ENCODE measurements around the gene ZP1. TPM values are rescaled to one million over a fixed set of nuclear protein-coding genes. Genes with fewer than 3 reads are reported as not detected.

The ZP1 gene
- total and polyA plus RNA-seq, 2 of the 4 experiments (the other 2 are of a cell fraction) = 0.18 to 1.6 TPM

- Histone ChIP-seq H4K91ac (ENCODE audit: insufficient read depth, low read depth, low read length) (no peak overlapping the region), H4K20me1 (ENCODE audit: insufficient read depth, low read length) (peaks cover 14% of the 10 kb centered on the region; the same call in 1 of the 2 replicates), H2AFZ (replicated peaks; ENCODE audit: low read length, poor library complexity) (no peak overlapping the region), H3K56ac (ENCODE audit: extremely low read depth, insufficient read depth, low read length) (no peak overlapping the region), H3K4me3 (ENCODE audit: insufficient read depth, low read depth, low read length) (no peak overlapping the region), H3K27me3 (ENCODE audit: control insufficient read depth, insufficient read depth, low read length) (no peaks in the 10 kb centered on the region), H4K8ac (ENCODE audit: low read depth in 2 of 2, low read length in 2 of 2) (no peak overlapping the region), H2AK9ac (replicated peaks; ENCODE audit: low read depth, low read length, poor library complexity) (peak overlapping the region; percentile 68), H3K4me1 (ENCODE audit: control insufficient read depth, insufficient read depth, low read length) (peaks cover 7% of the 10 kb centered on the region), H2BK120ac (ENCODE audit: low read depth, low read length) (no peak overlapping the region), H3K9me1 (ENCODE audit: insufficient read depth, low read length) (peaks cover 14% of the 10 kb centered on the region), H2BK20ac (ENCODE audit: low read depth, low read length) (no peak overlapping the region), H3K9me3 (ENCODE audit: control insufficient read depth, insufficient read depth, low read length) (no peaks in the 10 kb centered on the region), H2AK5ac (ENCODE audit: low read depth, low read length) (no peak overlapping the region), H2BK5ac (ENCODE audit: low read depth, low read length, poor library complexity, severe bottlenecking) (no peak overlapping the region), H3K36me3 (ENCODE audit: control insufficient read depth, insufficient read depth, low read length) (peaks cover 26% of the 10 kb centered on the region), H3K27ac (ENCODE audit: insufficient read depth, low read length) (no peak overlapping the region), H3K4me2 (ENCODE audit: low read depth, low read length) (no peak overlapping the region), H3K79me1 (ENCODE audit: low read depth in 1 of 2, low read length in 2 of 2) (peaks cover 23 to 58% of the 10 kb centered on the region in 2 experiments), H3K9ac (ENCODE audit: low read depth, low read length) (no peak overlapping the region), H3K4ac (ENCODE audit: low read depth, low read length) (no peak overlapping the region), H3K18ac (ENCODE audit: low read depth, low read length) (no peak overlapping the region), H3K14ac (replicated peaks; ENCODE audit: low read depth, low read length) (peak overlapping the region; percentile 10; the same call in 1 of the 2 replicates), H3K23ac (ENCODE audit: low read depth, low read length) (no peak overlapping the region), H2BK15ac (ENCODE audit: low read depth, low read length) (no peak overlapping the region), H4K5ac (ENCODE audit: low read depth, low read length) (no peak overlapping the region)
- dilution Hi-C loops (cut with HindIII; ENCODE audit: low sequenced_read_pairs, unreplicated experiment) = no loop called here
- in situ Hi-C loops (cut with MboI; ENCODE audit: low sequenced_read_pairs) = loop anchor here (25.0 kb wide), 1 partner anchor 1331 kb away; no protein-coding TSS in a partner anchor
- ChIA-PET CTCF (no interaction called here), POLR2A (ENCODE audit: unreplicated experiment) (no interaction called here)
- no peak for DNase-seq
- no CpG with 5 or more reads among the region's 4 CpGs for WGBS, 2 experiments (ENCODE audit: extremely low coverage in 2 of 2, insufficient read length in 1 of 2)
- TF ChIP-seq RAD21 (IDR thresholded peaks at IDR 0.05; ENCODE audit: low read length) = no peak
- no peak for TF ChIP-seq NFE2L2 (IDR thresholded peaks at IDR 0.05; ENCODE audit: low read depth, low read length)
- TF ChIP-seq FOS (IDR thresholded peaks at IDR 0.05; ENCODE audit: low read depth, low read length) = no peak
- TF ChIP-seq MAFK (IDR thresholded peaks at IDR 0.05; ENCODE audit: low read depth, low read length) = no peak
- no peak for TF ChIP-seq CTCF (conservative IDR thresholded peaks at IDR 0.05; ENCODE audit: low read depth, low read length)
- no peak for TF ChIP-seq USF2 (IDR thresholded peaks at IDR 0.05; ENCODE audit: low read depth, low read length)
- no peak for TF ChIP-seq SMC3 (IDR thresholded peaks at IDR 0.05; ENCODE audit: low read depth, low read length)
- TF ChIP-seq RCOR1 (IDR thresholded peaks at IDR 0.05; ENCODE audit: insufficient replicate concordance, low read length) = no peak
- no peak for TF ChIP-seq BHLHE40 (IDR thresholded peaks at IDR 0.05; ENCODE audit: low read depth, low read length)
- no peak for TF ChIP-seq MXI1 (IDR thresholded peaks at IDR 0.05; ENCODE audit: borderline replicate concordance, low read depth, low read length)
- no peak for TF ChIP-seq MAZ (IDR thresholded peaks at IDR 0.05; ENCODE audit: borderline replicate concordance, low read depth, low read length)
- no peak for TF ChIP-seq RFX5 (IDR thresholded peaks at IDR 0.05; ENCODE audit: low read depth, low read length)
- no peak for TF ChIP-seq POLR2A (IDR thresholded peaks at IDR 0.05; ENCODE audit: low read depth, low read length)
- TF ChIP-seq CHD1 (IDR thresholded peaks at IDR 0.05; ENCODE audit: low read depth, low read length) = no peak
- ATAC-seq (ENCODE audit: low read depth) = no peak
- intact Hi-C loops (cut with micrococcal nuclease) = no loop called here
- no TSS peak for BruUV-seq (replicated peaks)
Observed at GRCh38 chr11:60918251-60918938, 51.1 kb downstream of the ZP1 start.
